ENCODE results near the gene TCEA2. TPM values are rescaled to one million over a fixed set of nuclear protein-coding genes. Genes with fewer than 3 reads are reported as not detected.

The TCEA2 gene
- total and polyA plus RNA-seq, 2 donors (not counting 1 experiment from before 2014, with no cell fraction given): 58.1 to 63.9 TPM

DNA sequence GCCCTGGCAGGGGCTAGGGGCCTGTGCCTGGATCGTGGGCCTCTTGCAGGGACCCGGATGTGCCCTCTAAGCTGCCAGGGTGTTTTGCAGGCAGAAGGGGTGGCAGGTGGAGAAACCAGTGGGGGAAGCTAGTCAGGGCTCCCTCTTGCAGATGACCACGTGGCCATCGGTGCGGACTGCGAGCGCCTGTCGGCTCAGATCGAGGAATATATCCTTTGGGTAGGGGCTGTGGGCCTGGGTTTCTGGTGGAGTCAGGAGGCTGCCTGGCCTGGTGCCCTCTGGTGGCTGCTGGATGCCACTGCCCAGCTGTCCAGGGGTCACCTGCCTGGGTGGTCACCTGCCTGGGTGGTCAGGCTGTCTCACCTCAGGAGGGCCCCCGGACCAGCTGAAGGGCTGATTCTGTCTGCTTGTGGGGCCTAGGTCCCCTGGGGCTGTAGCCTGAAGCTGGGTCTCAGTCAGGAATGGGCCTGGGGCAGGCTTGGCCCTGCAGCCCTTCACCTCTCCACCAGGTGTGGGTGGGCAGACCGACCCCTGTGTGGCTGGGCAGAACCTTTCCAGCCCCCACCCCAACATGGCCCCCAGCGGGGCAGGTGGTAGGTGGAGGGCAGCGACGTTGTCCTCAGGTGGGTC lies 6.7 kb downstream of the TCEA2 start:
- no peak overlapping the region for H3K4me2 ChIP-seq (replicated peaks; ENCODE audit: low read depth, low read length, poor library complexity, severe bottlenecking)
- H3K27ac Mint-ChIP-seq: no peak overlapping the region
- peaks cover 44 to 83% of the 10 kb centered on the region in 2 donors for H3K4me1 ChIP-seq (ENCODE audit: control insufficient read depth in 2 of 2, insufficient read depth in 2 of 2, low read length in 2 of 2)
- H3K27me3 ChIP-seq (replicated peaks in 1 of 4; ENCODE audit: control extremely low read depth in 1 of 4, control insufficient read depth in 3 of 4, insufficient read depth in 4 of 4, low read length in 3 of 4): no peaks in the 10 kb centered on the region
- H3K36me3 ChIP-seq (replicated peaks in 1 of 2; ENCODE audit: control extremely low read depth in 1 of 2, control insufficient read depth in 1 of 2, extremely low read depth in 1 of 2, insufficient read depth in 2 of 2, low read length in 1 of 2): peaks cover 0 to 32% of the 10 kb centered on the region in 2 experiments
- H3K4me3 Mint-ChIP-seq: no peak overlapping the region
- H2AFZ ChIP-seq (ENCODE audit: insufficient read depth, low read depth, low read length, poor library complexity, severe bottlenecking): no peak overlapping the region
- ATAC-seq (ENCODE audit: low read depth): no peak
- ChIA-PET POLR2A (interaction anchor here (1.0 to 2.5 kb wide), 2 partner anchors 9 to 89 kb away, joined by 3 to 19 read pairs; partner anchors contain the start of genes OPRL1, PRPF6 and RGS19), CTCF (interaction anchor here (0.7 to 2.3 kb wide), 11 partner anchors 8 to 51 kb away, joined by 3 to 10 read pairs (median 8); partner anchors contain the start of genes LKAAEAR1 and RGS19)
- H3K9me3 Mint-ChIP-seq (ENCODE audit: insufficient read depth): no peaks in the 10 kb centered on the region
- intact Hi-C loops (cut with micrococcal nuclease): no loop called here
- no peak overlapping the region for H3K27ac ChIP-seq (ENCODE audit: low read length in 2 of 2)
- no peak overlapping the region for H3K4me3 ChIP-seq (ENCODE audit: control extremely low read depth in 1 of 5, extremely low read depth in 1 of 5, insufficient read depth in 1 of 5, low read depth in 2 of 5, low read length in 4 of 5)
- H3K27me3 Mint-ChIP-seq: no peaks in the 10 kb centered on the region
- peaks cover 48% of the 10 kb centered on the region for H4K20me1 ChIP-seq (ENCODE audit: control insufficient read depth, insufficient read depth, low read length, poor library complexity, severe bottlenecking)
- H3K9me3 ChIP-seq (ENCODE audit: control extremely low read depth in 1 of 3, control insufficient read depth in 2 of 3, insufficient read depth in 1 of 3, low read length in 2 of 3): no peaks in the 10 kb centered on the region
- WGBS (ENCODE audit: insufficient coverage): 60% methylated on average over 13 of the region's 14 CpGs
- no peak overlapping the region for H3K9ac ChIP-seq (ENCODE audit: low read length)
- H3K79me2 ChIP-seq (ENCODE audit: control insufficient read depth, insufficient read depth, low read length): peaks cover 22% of the 10 kb centered on the region
- no peak for TF ChIP-seq EZH2 (IDR thresholded peaks at IDR 0.05; ENCODE audit: borderline replicate concordance, insufficient read depth, low read depth, low read length, poor library complexity, severe bottlenecking)
- TF ChIP-seq, protein P1, sequence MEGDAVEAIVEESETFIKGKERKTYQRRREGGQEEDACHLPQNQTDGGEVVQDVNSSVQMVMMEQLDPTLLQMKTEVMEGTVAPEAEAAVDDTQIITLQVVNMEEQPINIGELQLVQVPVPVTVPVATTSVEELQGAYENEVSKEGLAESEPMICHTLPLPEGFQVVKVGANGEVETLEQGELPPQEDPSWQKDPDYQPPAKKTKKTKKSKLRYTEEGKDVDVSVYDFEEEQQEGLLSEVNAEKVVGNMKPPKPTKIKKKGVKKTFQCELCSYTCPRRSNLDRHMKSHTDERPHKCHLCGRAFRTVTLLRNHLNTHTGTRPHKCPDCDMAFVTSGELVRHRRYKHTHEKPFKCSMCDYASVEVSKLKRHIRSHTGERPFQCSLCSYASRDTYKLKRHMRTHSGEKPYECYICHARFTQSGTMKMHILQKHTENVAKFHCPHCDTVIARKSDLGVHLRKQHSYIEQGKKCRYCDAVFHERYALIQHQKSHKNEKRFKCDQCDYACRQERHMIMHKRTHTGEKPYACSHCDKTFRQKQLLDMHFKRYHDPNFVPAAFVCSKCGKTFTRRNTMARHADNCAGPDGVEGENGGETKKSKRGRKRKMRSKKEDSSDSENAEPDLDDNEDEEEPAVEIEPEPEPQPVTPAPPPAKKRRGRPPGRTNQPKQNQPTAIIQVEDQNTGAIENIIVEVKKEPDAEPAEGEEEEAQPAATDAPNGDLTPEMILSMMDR (IDR thresholded peaks at IDR 0.05): peak; percentile 73
- peaks cover 62% of the 10 kb centered on the region for H3K4me1 Mint-ChIP-seq
- DNase-seq: no peak

All from B cell (primary cell).